IMR-90 (cell line): ENCODE data around the gene GTSE1. TPM values are rescaled to one million over a fixed set of nuclear protein-coding genes. Genes with fewer than 3 reads are reported as not detected.

Source experiments
- ATAC-seq: fragments of 200-7000 bp; cut with Tn5 transposase; 2 replicates; pipeline ENCODE4 v1.9.1; 2020; ENCODE audit warnings: low read depth, mild to moderate bottlenecking, moderate library complexity
- BruUV-seq: library from RNA; stranded (reverse); fragments of 400-500 nt; replicated peaks from 2 replicates; lab custom pipeline; 2021; lab: Mats Ljungman, UMichigan
- CTCF ChIA-PET: fragments of 300-600 bp; formaldehyde crosslinking; extraction: SDS; loops from one replicate; lab custom pipeline; 2021; ENCODE audit warnings: antibody characterized with exemption; lab: Yijun Ruan, JAX
- POLR2A ChIA-PET: fragments of 300-600 bp; sonication (Branson Sonifier 250); formaldehyde crosslinking; loops from one replicate; lab custom pipeline; 2022; ENCODE audit warnings: antibody characterized with exemption; ENCODE audit not compliant: unreplicated experiment; lab: Charles Lee
- DNase-seq: peaks from one replicate; pipeline ENCODE4 v3.0.0; 2013
- H2AFZ ChIP-seq: replicated peaks from 2 replicates; pipeline ENCODE3; 2013; ENCODE audit warnings: low read length, mild to moderate bottlenecking; ENCODE audit not compliant: poor library complexity
- H2AK5ac ChIP-seq: 2 replicates; pipeline ENCODE4 v1.6.1; 2013; ENCODE audit warnings: low read depth, low read length, inconsistent platforms
- H2AK9ac ChIP-seq: replicated peaks from 2 replicates; pipeline ENCODE3; 2013; ENCODE audit warnings: mild to moderate bottlenecking, low read depth, low read length, moderate library complexity; ENCODE audit not compliant: poor library complexity
- H2BK120ac ChIP-seq: 2 replicates; pipeline ENCODE4 v1.6.1; 2013; ENCODE audit warnings: low read depth, low read length, inconsistent platforms
- H2BK15ac ChIP-seq: 3 replicates; pipeline ENCODE4 v1.6.1; 2013; ENCODE audit warnings: low read depth, low read length, inconsistent platforms
- H2BK20ac ChIP-seq: 2 replicates; pipeline ENCODE4 v1.6.1; 2013; ENCODE audit warnings: low read depth, mild to moderate bottlenecking, inconsistent platforms, low read length, moderate library complexity
- H2BK5ac ChIP-seq: 2 replicates; pipeline ENCODE4 v1.6.1; 2013; ENCODE audit warnings: mild to moderate bottlenecking, low read depth, low read length, inconsistent platforms; ENCODE audit not compliant: poor library complexity, severe bottlenecking
- H3K14ac ChIP-seq: replicated peaks from 2 replicates; pipeline ENCODE4 v1.6.1; 2013; ENCODE audit warnings: low read depth, low read length, inconsistent platforms
- H3K18ac ChIP-seq: 2 replicates; pipeline ENCODE4 v1.6.1; 2013; ENCODE audit warnings: low read depth, low read length, control low read depth
- H3K23ac ChIP-seq: 2 replicates; pipeline ENCODE4 v1.6.1; 2013; ENCODE audit warnings: low read depth, low read length, inconsistent platforms
- H3K27ac ChIP-seq: 2 replicates; pipeline ENCODE4 v1.5.1; 2013; ENCODE audit warnings: mild to moderate bottlenecking, control low read depth, low read length; ENCODE audit not compliant: insufficient read depth
- H3K27me3 ChIP-seq: 2 replicates; pipeline ENCODE4 v1.6.1; 2013; ENCODE audit warnings: low read length; ENCODE audit not compliant: control insufficient read depth, insufficient read depth
- H3K36me3 ChIP-seq: 2 replicates; pipeline ENCODE4 v1.6.1; 2013; ENCODE audit warnings: low read length, mixed read lengths; ENCODE audit not compliant: control insufficient read depth, insufficient read depth
- H3K4ac ChIP-seq: 2 replicates; pipeline ENCODE4 v1.6.1; 2013; ENCODE audit warnings: low read depth, low read length, inconsistent platforms
- H3K4me1 ChIP-seq: 2 replicates; pipeline ENCODE4 v1.6.1; 2013; ENCODE audit warnings: low read length, mixed read lengths; ENCODE audit not compliant: control insufficient read depth, insufficient read depth
- H3K4me2 ChIP-seq: 2 replicates; pipeline ENCODE4 v1.6.1; 2013; ENCODE audit warnings: low read depth, mild to moderate bottlenecking, control low read depth, low read length, moderate library complexity
- H3K4me3 ChIP-seq: 2 replicates; pipeline ENCODE4 v1.5.1; 2013; ENCODE audit warnings: low read depth, mild to moderate bottlenecking, control low read depth, low read length, moderate library complexity; ENCODE audit not compliant: insufficient read depth
- H3K56ac ChIP-seq: 2 replicates; pipeline ENCODE4 v1.6.1; 2013; ENCODE audit warnings: low read length, inconsistent platforms; ENCODE audit not compliant: insufficient read depth; ENCODE audit errors: extremely low read depth
- H3K79me1 ChIP-seq, 2 experiments: 2 replicates each; pipeline ENCODE4 v1.6.1; 2013; ENCODE audit warnings: low read length in 2 of 2, inconsistent platforms in 1 of 2, low read depth in 1 of 2
- H3K9ac ChIP-seq: 2 replicates; pipeline ENCODE4 v1.6.1; 2013; ENCODE audit warnings: low read depth, low read length, control low read depth
- H3K9me1 ChIP-seq: 2 replicates; pipeline ENCODE4 v1.6.1; 2013; ENCODE audit warnings: low read length, inconsistent platforms; ENCODE audit not compliant: insufficient read depth
- H3K9me3 ChIP-seq: 2 replicates; pipeline ENCODE4 v1.6.1; 2013; ENCODE audit warnings: low read length; ENCODE audit not compliant: control insufficient read depth, insufficient read depth
- H4K20me1 ChIP-seq: 2 replicates; pipeline ENCODE4 v1.6.1; 2013; ENCODE audit warnings: low read length, inconsistent platforms; ENCODE audit not compliant: insufficient read depth
- H4K5ac ChIP-seq: 2 replicates; pipeline ENCODE4 v1.6.1; 2013; ENCODE audit warnings: mild to moderate bottlenecking, low read depth, low read length, control low read depth
- H4K8ac ChIP-seq, 2 experiments: 2 replicates each; pipeline ENCODE4 v1.6.1; 2013; ENCODE audit warnings: low read depth in 2 of 2, low read length in 2 of 2, control low read depth in 1 of 2, inconsistent platforms in 1 of 2
- H4K91ac ChIP-seq: 2 replicates; pipeline ENCODE4 v1.6.1; 2013; ENCODE audit warnings: low read depth, low read length, inconsistent platforms; ENCODE audit not compliant: insufficient read depth
- BHLHE40 ChIP-seq: fragments of 150-350 bp; IDR thresholded peaks from 2 replicates; pipeline ENCODE4 v1.6.1; 2016; ENCODE audit warnings: mild to moderate bottlenecking, low read depth, low read length
- CEBPB ChIP-seq: IDR thresholded peaks from 2 replicates; pipeline ENCODE4 v1.6.1; 2012; ENCODE audit warnings: low read depth, low read length, improper control_type of control experiment
- CHD1 ChIP-seq: IDR thresholded peaks from 2 replicates; pipeline ENCODE4 v1.6.1; 2012; ENCODE audit warnings: low read depth, low read length, improper control_type of control experiment
- FOS ChIP-seq: fragments of 150-350 bp; IDR thresholded peaks from 2 replicates; pipeline ENCODE4 v1.6.1; 2016; ENCODE audit warnings: low read depth, low read length
- MAFK ChIP-seq: IDR thresholded peaks from 2 replicates; pipeline ENCODE4 v1.6.1; 2012; ENCODE audit warnings: low read depth, low read length, improper control_type of control experiment
- MAZ ChIP-seq: IDR thresholded peaks from 2 replicates; pipeline ENCODE4 v1.6.1; 2012; ENCODE audit warnings: low read depth, mild to moderate bottlenecking, low read length, improper control_type of control experiment, moderate library complexity, borderline replicate concordance
- MXI1 ChIP-seq: IDR thresholded peaks from 2 replicates; pipeline ENCODE4 v1.6.1; 2012; ENCODE audit warnings: low read depth, mild to moderate bottlenecking, low read length, moderate library complexity, borderline replicate concordance
- NFE2L2 ChIP-seq: fragments of 150-350 bp; IDR thresholded peaks from 2 replicates; pipeline ENCODE4 v1.6.1; 2016; ENCODE audit warnings: low read depth, mild to moderate bottlenecking, low read length
- POLR2A ChIP-seq: IDR thresholded peaks from 2 replicates; pipeline ENCODE4 v1.6.1; 2012; ENCODE audit warnings: mild to moderate bottlenecking, low read depth, low read length
- RAD21 ChIP-seq: IDR thresholded peaks from 2 replicates; pipeline ENCODE4 v1.6.1; 2012; ENCODE audit warnings: low read length, improper control_type of control experiment
- RCOR1 ChIP-seq: IDR thresholded peaks from 2 replicates; pipeline ENCODE4 v1.6.1; 2012; ENCODE audit warnings: mild to moderate bottlenecking, low read length, improper control_type of control experiment; ENCODE audit not compliant: insufficient replicate concordance
- RFX5 ChIP-seq: IDR thresholded peaks from 2 replicates; pipeline ENCODE4 v1.8.0; 2012; ENCODE audit warnings: low read depth, mild to moderate bottlenecking, low read length, moderate library complexity
- SMC3 ChIP-seq: fragments of 150-350 bp; IDR thresholded peaks from 2 replicates; pipeline ENCODE4 v1.6.1; 2016; ENCODE audit warnings: low read depth, mild to moderate bottlenecking, antibody characterized with exemption, low read length, moderate library complexity
- WGBS, 2 experiments: methylation state at CpG; one replicate each; pipeline versions ENCODE4 v1.1.5 to v1.1.7; 2013; ENCODE audit warnings: missing lambda C conversion rate in 2 of 2; ENCODE audit not compliant: insufficient read length in 1 of 2; ENCODE audit errors: extremely low coverage in 2 of 2; 5-methylcytosine and 5-hydroxymethylcytosine counted together
- dilution Hi-C: fragments of 300-500 bp; cut with HindIII; formaldehyde crosslinking; loops from one replicate; pipeline ENCODE4 v1.14.3; 2018; ENCODE audit warnings: low sequenced_read_pairs; ENCODE audit not compliant: unreplicated experiment
- in situ Hi-C: fragments of 300-500 bp; cut with MboI; formaldehyde crosslinking; loops from 3 replicates; pipeline ENCODE4 v1.14.3; 2019; ENCODE audit warnings: low sequenced_read_pairs, inconsistent platforms, mixed read lengths
- intact Hi-C: fragments of 100-400 bp; cut with micrococcal nuclease; formaldehyde crosslinking; loops from 2 replicates; pipeline ENCODE4 v1.10.0; 2022
- polyA plus RNA-seq, 3 experiments: library from polyadenylated mRNA; depleted of rRNA; stranded (reverse); fragments of >200 nt; gene quantifications; 2 replicates each; pipeline ENCODE4 v1.2.3, GENCODE V29; 2012; ENCODE audit warnings: low replicate concordance in 1 of 3
- total RNA-seq: library from RNA; depleted of rRNA; stranded (reverse); fragments of >200 nt; gene quantifications from 2 replicates; pipeline ENCODE4 v1.2.3, GENCODE V29; 2012
- TF ChIP-seq, protein P1 (sequence below): fragments of 150-350 bp; IDR thresholded peaks from 2 replicates; pipeline ENCODE4 v1.6.1; 2017; ENCODE audit warnings: mild to moderate bottlenecking, antibody characterized with exemption, low read length, low read depth
- TF ChIP-seq, protein P2 (sequence below): conservative IDR thresholded peaks from 2 replicates; pipeline ENCODE4 v1.5.1; 2012; ENCODE audit warnings: mild to moderate bottlenecking, low read depth, low read length, improper control_type of control experiment
- TF ChIP-seq, protein P3 (sequence below): fragments of 150-350 bp; IDR thresholded peaks from 2 replicates; pipeline ENCODE4 v1.6.1; 2016; ENCODE audit warnings: low read depth, mild to moderate bottlenecking, low read length, moderate library complexity, borderline replicate concordance

GTSE1 gene
- total and polyA plus RNA-seq, 2 of the 4 experiments (the other 2 are of a cell fraction): 5.9 to 17.1 TPM

DNA sequence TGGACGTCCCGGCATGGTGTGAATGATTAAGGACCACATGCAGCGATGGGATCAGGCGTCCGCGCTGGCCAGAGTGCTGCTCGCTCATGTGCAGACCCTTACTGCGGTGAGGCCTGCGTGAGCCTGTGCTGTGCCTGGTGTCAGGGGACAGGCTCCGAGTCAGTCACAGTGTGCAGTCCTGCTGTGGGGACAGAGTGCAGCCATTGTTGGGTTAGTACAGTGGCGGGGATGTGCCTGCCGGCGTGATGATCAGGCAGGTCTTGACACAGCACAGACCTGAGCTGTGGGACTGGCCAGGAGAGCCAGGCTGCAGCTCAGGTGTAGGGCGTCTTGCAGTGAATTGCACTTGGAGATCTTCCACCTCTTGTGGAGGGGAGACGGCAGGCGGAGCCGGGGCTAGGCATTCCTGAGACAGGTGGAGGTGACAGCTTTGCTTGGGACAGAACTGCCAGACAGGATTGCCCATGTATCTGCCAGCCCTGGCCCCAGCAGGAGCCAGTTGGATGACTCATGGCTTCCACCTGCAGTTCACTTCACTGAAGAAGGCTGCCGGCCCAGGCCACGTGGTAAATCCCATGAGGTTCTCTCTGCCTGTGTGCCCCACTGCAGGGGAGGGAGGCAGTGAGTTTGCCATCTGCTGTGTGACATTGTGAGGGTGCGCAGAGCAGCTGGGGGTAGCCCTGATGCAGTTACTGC lies 56.2 kb downstream of the GTSE1 start:
- intact Hi-C loops: no loop called here
- no peak overlapping the region for H3K4me2 ChIP-seq
- no peak overlapping the region for H4K8ac ChIP-seq
- no peaks in the 10 kb centered on the region for H3K27me3 ChIP-seq
- ChIA-PET POLR2A (interaction anchor here (0.5 kb wide), 1 partner anchor 1036 kb away, joined by 3 read pairs; no protein-coding TSS in a partner anchor), CTCF (no interaction called here)
- peaks cover 35% of the 10 kb centered on the region for H4K20me1 ChIP-seq
- no peak overlapping the region for H3K27ac ChIP-seq
- H3K56ac ChIP-seq: no peak overlapping the region
- TF ChIP-seq RFX5: no peak
- no peak for TF ChIP-seq SMC3
- TF ChIP-seq, protein P1, sequence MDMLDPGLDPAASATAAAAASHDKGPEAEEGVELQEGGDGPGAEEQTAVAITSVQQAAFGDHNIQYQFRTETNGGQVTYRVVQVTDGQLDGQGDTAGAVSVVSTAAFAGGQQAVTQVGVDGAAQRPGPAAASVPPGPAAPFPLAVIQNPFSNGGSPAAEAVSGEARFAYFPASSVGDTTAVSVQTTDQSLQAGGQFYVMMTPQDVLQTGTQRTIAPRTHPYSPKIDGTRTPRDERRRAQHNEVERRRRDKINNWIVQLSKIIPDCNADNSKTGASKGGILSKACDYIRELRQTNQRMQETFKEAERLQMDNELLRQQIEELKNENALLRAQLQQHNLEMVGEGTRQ: no peak
- no peak for TF ChIP-seq NFE2L2
- TF ChIP-seq, protein P2, sequence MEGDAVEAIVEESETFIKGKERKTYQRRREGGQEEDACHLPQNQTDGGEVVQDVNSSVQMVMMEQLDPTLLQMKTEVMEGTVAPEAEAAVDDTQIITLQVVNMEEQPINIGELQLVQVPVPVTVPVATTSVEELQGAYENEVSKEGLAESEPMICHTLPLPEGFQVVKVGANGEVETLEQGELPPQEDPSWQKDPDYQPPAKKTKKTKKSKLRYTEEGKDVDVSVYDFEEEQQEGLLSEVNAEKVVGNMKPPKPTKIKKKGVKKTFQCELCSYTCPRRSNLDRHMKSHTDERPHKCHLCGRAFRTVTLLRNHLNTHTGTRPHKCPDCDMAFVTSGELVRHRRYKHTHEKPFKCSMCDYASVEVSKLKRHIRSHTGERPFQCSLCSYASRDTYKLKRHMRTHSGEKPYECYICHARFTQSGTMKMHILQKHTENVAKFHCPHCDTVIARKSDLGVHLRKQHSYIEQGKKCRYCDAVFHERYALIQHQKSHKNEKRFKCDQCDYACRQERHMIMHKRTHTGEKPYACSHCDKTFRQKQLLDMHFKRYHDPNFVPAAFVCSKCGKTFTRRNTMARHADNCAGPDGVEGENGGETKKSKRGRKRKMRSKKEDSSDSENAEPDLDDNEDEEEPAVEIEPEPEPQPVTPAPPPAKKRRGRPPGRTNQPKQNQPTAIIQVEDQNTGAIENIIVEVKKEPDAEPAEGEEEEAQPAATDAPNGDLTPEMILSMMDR: no peak
- no peak for TF ChIP-seq MAFK
- no peak for TF ChIP-seq FOS
- TF ChIP-seq MAZ: no peak
- no peak for TF ChIP-seq CEBPB
- TF ChIP-seq MXI1: no peak
- TF ChIP-seq CHD1: no peak
- TF ChIP-seq RAD21: no peak
- TF ChIP-seq RCOR1: no peak
- TF ChIP-seq POLR2A: no peak
- TF ChIP-seq, protein P3, sequence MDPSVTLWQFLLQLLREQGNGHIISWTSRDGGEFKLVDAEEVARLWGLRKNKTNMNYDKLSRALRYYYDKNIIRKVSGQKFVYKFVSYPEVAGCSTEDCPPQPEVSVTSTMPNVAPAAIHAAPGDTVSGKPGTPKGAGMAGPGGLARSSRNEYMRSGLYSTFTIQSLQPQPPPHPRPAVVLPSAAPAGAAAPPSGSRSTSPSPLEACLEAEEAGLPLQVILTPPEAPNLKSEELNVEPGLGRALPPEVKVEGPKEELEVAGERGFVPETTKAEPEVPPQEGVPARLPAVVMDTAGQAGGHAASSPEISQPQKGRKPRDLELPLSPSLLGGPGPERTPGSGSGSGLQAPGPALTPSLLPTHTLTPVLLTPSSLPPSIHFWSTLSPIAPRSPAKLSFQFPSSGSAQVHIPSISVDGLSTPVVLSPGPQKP: no peak
- no peak for TF ChIP-seq BHLHE40
- no TSS peak for BruUV-seq
- no peak overlapping the region for H3K9ac ChIP-seq
- H3K14ac ChIP-seq: no peak overlapping the region
- dilution Hi-C loops: no loop called here
- peak; percentile 26 for DNase-seq
- no peak overlapping the region for H3K23ac ChIP-seq
- H3K4me1 ChIP-seq: no peaks in the 10 kb centered on the region
- no peak overlapping the region for H2BK5ac ChIP-seq
- H2AK9ac ChIP-seq: peak overlapping the region; percentile 79
- H2BK20ac ChIP-seq: no peak overlapping the region
- H3K9me1 ChIP-seq: no peaks in the 10 kb centered on the region
- ATAC-seq: no peak
- H3K36me3 ChIP-seq: peaks cover 78% of the 10 kb centered on the region
- WGBS, 2 experiments: 94% methylated on average over 7 of the region's 20 CpGs; no CpG with 5 or more reads in 1 of the 2 experiments
- H4K91ac ChIP-seq: no peak overlapping the region
- no peak overlapping the region for H2AFZ ChIP-seq
- H3K18ac ChIP-seq: no peak overlapping the region
- peaks cover 5 to 7% of the 10 kb centered on the region in 2 experiments; a peak in 3 of 4 replicates for H3K79me1 ChIP-seq
- H4K5ac ChIP-seq: no peak overlapping the region
- no peak overlapping the region for H2AK5ac ChIP-seq
- H2BK120ac ChIP-seq: no peak overlapping the region
- H3K4ac ChIP-seq: no peak overlapping the region
- no peak overlapping the region for H3K4me3 ChIP-seq
- no peak overlapping the region for H2BK15ac ChIP-seq
- no peaks in the 10 kb centered on the region for H3K9me3 ChIP-seq
- in situ Hi-C loops: no loop called here
